ENCODE data around the gene RPL5.

RPL5 gene

GRCh38 chr1:92858564-92859399, 26.9 kb downstream of the RPL5 start:
- peaks cover 17% of the 10 kb centered on the region for H3K4me1 ChIP-seq (ENCODE audit: control insufficient read depth, insufficient read depth, low read length)
- peak; percentile 97 for DNase-seq (ENCODE audit: low read depth)
- H3K4me3 ChIP-seq (ENCODE audit: low read length), result peak overlapping the region; percentile 33
- H3K27me3 ChIP-seq (replicated peaks; ENCODE audit: control insufficient read depth, insufficient read depth, low read length), result no peaks in the 10 kb centered on the region
- H3K36me3 ChIP-seq (ENCODE audit: control insufficient read depth, insufficient read depth, low read length, severe bottlenecking), result no peaks in the 10 kb centered on the region
- no peaks in the 10 kb centered on the region for H3K9me3 ChIP-seq (ENCODE audit: control insufficient read depth, low read length)
- peak overlapping the region; percentile 6 for H3K9ac ChIP-seq (ENCODE audit: low read length)

GRCh38 chr1:92859400-92860039, 27.7 kb downstream of the RPL5 start:
- peak overlapping the region; percentile 33 for H3K4me3 ChIP-seq (ENCODE audit: low read length)
- H3K36me3 ChIP-seq (ENCODE audit: control insufficient read depth, insufficient read depth, low read length, severe bottlenecking), result no peaks in the 10 kb centered on the region
- H3K9ac ChIP-seq (ENCODE audit: low read length), result peak overlapping the region; percentile 6
- DNase-seq (ENCODE audit: low read depth), result no peak
- no peaks in the 10 kb centered on the region for H3K9me3 ChIP-seq (ENCODE audit: control insufficient read depth, low read length)
- H3K27me3 ChIP-seq (replicated peaks; ENCODE audit: control insufficient read depth, insufficient read depth, low read length), result no peaks in the 10 kb centered on the region
- H3K4me1 ChIP-seq (ENCODE audit: control insufficient read depth, insufficient read depth, low read length), result peaks cover 19% of the 10 kb centered on the region

DNA sequence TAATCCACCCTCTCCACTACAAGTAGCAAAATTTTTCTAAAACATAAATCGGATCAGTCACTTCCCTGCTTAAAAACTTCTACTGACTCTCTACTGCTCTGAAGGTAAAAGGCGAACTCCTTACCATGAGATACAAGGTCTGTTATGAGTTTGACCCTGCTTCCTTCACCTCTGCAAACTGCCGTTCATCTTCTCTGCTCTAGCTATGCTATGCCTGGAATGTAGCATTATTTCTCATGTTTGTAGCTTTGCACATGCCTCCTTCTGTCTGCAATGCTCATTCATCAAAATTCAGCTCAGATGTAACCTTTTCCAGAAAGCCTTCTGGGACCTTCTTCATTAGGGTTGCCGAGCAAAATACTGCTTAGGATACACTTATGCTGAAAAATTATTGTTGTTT, 30.8 kb downstream of the RPL5 start:
- Histone ChIP-seq H3K4me3 (ENCODE audit: low read length) (no peak overlapping the region), H3K9me3 (ENCODE audit: control insufficient read depth, low read length) (no peaks in the 10 kb centered on the region), H3K4me1 (ENCODE audit: control insufficient read depth, insufficient read depth, low read length) (peaks cover 19% of the 10 kb centered on the region), H3K9ac (ENCODE audit: low read length) (no peak overlapping the region), H3K27me3 (replicated peaks; ENCODE audit: control insufficient read depth, insufficient read depth, low read length) (no peaks in the 10 kb centered on the region), H3K36me3 (ENCODE audit: control insufficient read depth, insufficient read depth, low read length, severe bottlenecking) (no peaks in the 10 kb centered on the region)
- peak; percentile 33 for DNase-seq (ENCODE audit: low read depth)

DNA sequence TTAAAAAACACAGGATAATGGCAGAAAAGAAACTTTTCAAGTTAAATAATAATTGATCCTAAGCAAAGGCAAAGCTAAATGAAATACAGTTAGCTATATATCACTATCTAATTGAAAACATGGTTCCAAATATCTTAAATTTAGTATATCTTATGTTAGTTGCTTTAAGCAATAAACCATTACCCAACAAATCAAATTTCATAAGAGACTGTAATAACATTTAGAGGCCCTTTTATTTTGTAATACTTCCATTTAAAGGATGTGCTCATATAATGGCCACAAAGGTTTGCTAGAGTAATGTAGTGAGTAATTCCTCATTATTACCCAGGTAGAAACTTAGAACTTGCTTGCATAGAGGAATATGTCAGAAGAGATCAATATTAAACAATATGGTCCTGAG, 32.3 kb downstream of the RPL5 start:
- Histone ChIP-seq H3K4me1 (ENCODE audit: control insufficient read depth, insufficient read depth, low read length) (peaks cover 18% of the 10 kb centered on the region), H3K9ac (ENCODE audit: low read length) (no peak overlapping the region), H3K36me3 (ENCODE audit: control insufficient read depth, insufficient read depth, low read length, severe bottlenecking) (no peaks in the 10 kb centered on the region), H3K9me3 (ENCODE audit: control insufficient read depth, low read length) (no peaks in the 10 kb centered on the region), H3K27me3 (replicated peaks; ENCODE audit: control insufficient read depth, insufficient read depth, low read length) (no peaks in the 10 kb centered on the region), H3K4me3 (ENCODE audit: low read length) (no peak overlapping the region)
- DNase-seq (ENCODE audit: low read depth), result peak; percentile 11

DNA sequence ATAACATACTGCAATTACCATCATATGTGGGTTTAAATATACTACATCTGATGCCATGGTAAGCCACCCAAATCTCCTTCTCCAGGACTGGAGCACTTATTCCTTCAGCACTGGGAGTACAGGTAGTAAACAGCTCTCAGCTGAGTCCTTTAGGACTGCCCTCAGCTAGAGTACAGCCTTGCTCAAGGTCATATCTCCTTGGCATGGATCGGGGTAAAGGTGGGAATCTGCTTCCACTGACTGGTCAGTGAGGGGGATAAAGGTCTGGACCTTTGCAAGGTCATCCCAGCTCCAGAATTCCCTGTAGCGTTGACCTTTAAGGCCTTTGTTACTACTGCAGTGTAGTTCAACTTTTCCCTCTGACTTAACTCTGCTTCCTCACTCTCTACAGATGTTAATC, 38.8 kb downstream of the RPL5 start:
- Histone ChIP-seq H3K4me1 (ENCODE audit: control insufficient read depth, insufficient read depth, low read length) (no peaks in the 10 kb centered on the region), H3K27me3 (replicated peaks; ENCODE audit: control insufficient read depth, insufficient read depth, low read length) (no peaks in the 10 kb centered on the region), H3K4me3 (ENCODE audit: low read length) (no peak overlapping the region), H3K9ac (ENCODE audit: low read length) (no peak overlapping the region), H3K9me3 (ENCODE audit: control insufficient read depth, low read length) (peaks cover 5% of the 10 kb centered on the region), H3K36me3 (ENCODE audit: control insufficient read depth, insufficient read depth, low read length, severe bottlenecking) (peaks cover 5% of the 10 kb centered on the region)
- no peak for DNase-seq (ENCODE audit: low read depth)

- no peaks in the 10 kb centered on the region for H3K27me3 ChIP-seq (replicated peaks; ENCODE audit: control insufficient read depth, insufficient read depth, low read length)
- no peak overlapping the region for H3K9ac ChIP-seq (ENCODE audit: low read length)
- peaks cover 5% of the 10 kb centered on the region for H3K9me3 ChIP-seq (ENCODE audit: control insufficient read depth, low read length)
- H3K4me3 ChIP-seq (ENCODE audit: low read length), result no peak overlapping the region
- H3K36me3 ChIP-seq (ENCODE audit: control insufficient read depth, insufficient read depth, low read length, severe bottlenecking), result peaks cover 5% of the 10 kb centered on the region
- peaks cover 5% of the 10 kb centered on the region for H3K4me1 ChIP-seq (ENCODE audit: control insufficient read depth, insufficient read depth, low read length)
- DNase-seq (ENCODE audit: low read depth), result no peak
Measured at GRCh38 chr1:92872719-92873118, 40.9 kb downstream of the RPL5 start.

GRCh38 chr1:92874987-92875386, 43.1 kb downstream of the RPL5 start:
- peaks cover 10% of the 10 kb centered on the region for H3K4me1 ChIP-seq (ENCODE audit: control insufficient read depth, insufficient read depth, low read length)
- no peak overlapping the region for H3K9ac ChIP-seq (ENCODE audit: low read length)
- no peak overlapping the region for H3K4me3 ChIP-seq (ENCODE audit: low read length)

GRCh38 chr1:92876351-92876750, 44.5 kb downstream of the RPL5 start:
- Histone ChIP-seq H3K9ac (ENCODE audit: low read length) (no peak overlapping the region), H3K4me3 (ENCODE audit: low read length) (no peak overlapping the region), H3K36me3 (ENCODE audit: control insufficient read depth, insufficient read depth, low read length, severe bottlenecking) (peaks cover 5% of the 10 kb centered on the region), H3K4me1 (ENCODE audit: control insufficient read depth, insufficient read depth, low read length) (peaks cover 10% of the 10 kb centered on the region), H3K9me3 (ENCODE audit: control insufficient read depth, low read length) (peaks cover 5% of the 10 kb centered on the region), H3K27me3 (replicated peaks; ENCODE audit: control insufficient read depth, insufficient read depth, low read length) (no peaks in the 10 kb centered on the region)
- no peak for DNase-seq (ENCODE audit: low read depth)

More at GRCh38 chr1:92874987-92875386, 43.1 kb downstream of the RPL5 start:
- Histone ChIP-seq H3K27me3 (replicated peaks; ENCODE audit: control insufficient read depth, insufficient read depth, low read length) (no peaks in the 10 kb centered on the region), H3K36me3 (ENCODE audit: control insufficient read depth, insufficient read depth, low read length, severe bottlenecking) (peaks cover 5% of the 10 kb centered on the region), H3K9me3 (ENCODE audit: control insufficient read depth, low read length) (peaks cover 5% of the 10 kb centered on the region)
- no peak for DNase-seq (ENCODE audit: low read depth)

GRCh38 chr1:92877081-92877711, 45.4 kb downstream of the RPL5 start:
- Histone ChIP-seq H3K4me3 (ENCODE audit: low read length) (no peak overlapping the region), H3K4me1 (ENCODE audit: control insufficient read depth, insufficient read depth, low read length) (peaks cover 10% of the 10 kb centered on the region), H3K27me3 (replicated peaks; ENCODE audit: control insufficient read depth, insufficient read depth, low read length) (no peaks in the 10 kb centered on the region), H3K9ac (ENCODE audit: low read length) (no peak overlapping the region), H3K9me3 (ENCODE audit: control insufficient read depth, low read length) (peaks cover 5% of the 10 kb centered on the region), H3K36me3 (ENCODE audit: control insufficient read depth, insufficient read depth, low read length, severe bottlenecking) (peaks cover 5% of the 10 kb centered on the region)
- no peak for DNase-seq (ENCODE audit: low read depth)

DNA sequence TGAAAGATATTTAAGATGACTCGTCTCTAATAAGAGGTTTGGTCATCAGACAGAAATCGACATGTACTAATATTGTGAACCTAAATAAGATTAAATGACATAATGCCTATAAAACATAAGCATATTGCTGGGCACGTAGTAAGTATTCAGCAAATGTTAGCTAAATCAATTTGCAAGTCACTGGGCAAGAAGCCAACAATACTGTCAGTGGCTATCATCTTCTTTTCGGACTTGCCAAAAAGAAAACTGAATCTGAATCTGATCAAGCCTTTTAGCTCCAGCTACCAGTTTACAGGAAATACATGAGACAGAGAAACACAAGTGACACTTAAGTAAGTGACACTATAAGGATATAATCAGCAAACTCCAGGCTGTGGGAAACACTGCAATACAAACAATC, 46.0 kb downstream of the RPL5 start:
- no peaks in the 10 kb centered on the region for H3K27me3 ChIP-seq (replicated peaks; ENCODE audit: control insufficient read depth, insufficient read depth, low read length)

GRCh38 chr1:92879316-92879968, 47.6 kb downstream of the RPL5 start:
- Histone ChIP-seq H3K9me3 (ENCODE audit: control insufficient read depth, low read length) (no peaks in the 10 kb centered on the region), H3K9ac (ENCODE audit: low read length) (no peak overlapping the region), H3K4me3 (ENCODE audit: low read length) (no peak overlapping the region), H3K27me3 (replicated peaks; ENCODE audit: control insufficient read depth, insufficient read depth, low read length) (no peaks in the 10 kb centered on the region), H3K4me1 (ENCODE audit: control insufficient read depth, insufficient read depth, low read length) (peaks cover 10% of the 10 kb centered on the region), H3K36me3 (ENCODE audit: control insufficient read depth, insufficient read depth, low read length, severe bottlenecking) (no peaks in the 10 kb centered on the region)
- no peak for DNase-seq (ENCODE audit: low read depth)

More for the DNA sequence above, 46.0 kb downstream of the RPL5 start:
- H3K4me1 ChIP-seq (ENCODE audit: control insufficient read depth, insufficient read depth, low read length), result peaks cover 10% of the 10 kb centered on the region
- no peak for DNase-seq (ENCODE audit: low read depth)
- H3K36me3 ChIP-seq (ENCODE audit: control insufficient read depth, insufficient read depth, low read length, severe bottlenecking), result peaks cover 2% of the 10 kb centered on the region
- H3K9me3 ChIP-seq (ENCODE audit: control insufficient read depth, low read length), result no peaks in the 10 kb centered on the region
- H3K9ac ChIP-seq (ENCODE audit: low read length), result no peak overlapping the region
- no peak overlapping the region for H3K4me3 ChIP-seq (ENCODE audit: low read length)
